Measurements from ENCODE around the gene MAGOH.

The MAGOH gene

DNA sequence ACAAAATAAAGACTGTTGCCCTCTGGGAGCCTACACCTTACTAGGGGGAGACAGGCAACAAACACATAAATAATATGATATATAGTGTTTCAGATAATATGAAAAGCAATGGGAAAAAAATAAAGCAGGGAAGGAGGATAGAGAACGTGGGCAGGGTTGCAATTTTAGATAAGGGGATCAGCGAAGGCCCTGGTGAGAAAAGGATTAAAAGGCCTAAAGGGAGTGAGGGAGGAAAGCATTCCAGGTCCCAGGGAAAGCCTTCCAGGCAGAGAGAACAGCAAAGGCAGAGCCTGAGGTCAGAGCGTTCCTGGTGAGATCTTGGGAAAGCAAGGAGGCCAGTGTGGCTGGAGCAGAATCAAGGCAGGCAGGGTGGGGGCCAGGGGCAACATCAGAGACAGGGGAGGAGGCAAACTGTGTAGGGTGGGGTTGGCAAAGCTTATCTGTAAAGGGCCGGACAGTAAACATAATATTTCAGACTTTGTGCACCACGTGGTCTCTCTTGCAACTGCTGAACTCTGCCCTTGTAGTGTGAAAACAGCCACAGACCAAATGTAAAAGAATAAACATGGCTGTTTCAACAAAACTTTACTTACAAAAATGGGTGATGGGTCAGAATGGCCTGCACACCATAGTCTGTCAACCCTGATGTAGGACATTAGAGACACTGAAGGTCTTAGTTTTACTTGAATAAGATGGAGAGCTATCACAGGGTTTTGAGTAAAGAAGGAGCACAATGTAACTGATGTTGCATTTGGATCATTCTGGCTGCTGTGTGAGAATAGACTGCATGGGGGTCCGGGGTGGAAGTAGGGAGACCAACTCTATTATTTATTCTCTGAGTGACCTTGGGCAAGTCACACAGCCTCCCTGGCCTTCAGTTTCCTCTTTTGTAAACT is 55.0 kb downstream of the MAGOH start:
- no peak for DNase-seq

DNA sequence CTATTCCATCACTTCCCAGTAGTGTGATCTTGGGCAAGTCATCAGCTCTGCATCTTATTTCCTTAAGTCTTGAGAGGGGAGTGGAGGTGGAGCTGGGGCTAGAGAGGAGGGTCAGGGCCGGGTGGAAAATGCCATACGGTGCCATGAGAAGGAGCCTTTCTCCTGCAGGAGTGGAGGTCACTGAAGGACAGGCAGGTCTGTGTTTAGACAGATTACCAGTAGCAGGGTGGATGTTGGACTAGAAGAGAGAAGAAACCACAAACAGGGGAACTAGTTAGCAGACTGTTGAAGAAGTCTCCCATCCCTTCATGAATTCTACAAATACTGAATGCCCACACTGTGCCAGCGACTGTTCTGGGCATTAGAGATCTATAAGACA is 55.6 kb downstream of the MAGOH start:
- no peak for DNase-seq

DNA sequence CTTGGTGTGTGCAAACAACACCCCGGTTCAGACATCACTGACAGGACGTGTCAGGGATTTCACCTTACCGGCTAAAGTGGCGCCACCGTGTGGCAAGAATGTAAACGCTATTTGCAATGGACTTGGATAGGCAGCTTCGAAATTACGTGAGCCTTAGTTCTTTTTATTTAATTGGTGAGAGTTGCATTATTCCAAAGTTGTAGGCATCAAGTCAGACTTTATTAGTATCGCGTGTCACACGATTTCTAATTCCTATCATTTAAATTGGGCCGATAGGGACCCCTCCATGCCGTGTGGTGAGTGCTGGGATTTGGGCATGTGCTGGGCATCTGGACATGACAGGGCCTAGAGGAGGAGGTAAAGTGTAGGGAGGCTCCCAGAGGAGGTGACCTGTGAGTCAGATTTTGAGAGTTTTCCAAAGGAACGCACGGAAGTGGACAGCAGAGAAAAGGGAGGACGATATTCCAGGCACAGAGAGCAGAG is 56.2 kb downstream of the MAGOH start:
- peak; percentile 81 for DNase-seq

DNA sequence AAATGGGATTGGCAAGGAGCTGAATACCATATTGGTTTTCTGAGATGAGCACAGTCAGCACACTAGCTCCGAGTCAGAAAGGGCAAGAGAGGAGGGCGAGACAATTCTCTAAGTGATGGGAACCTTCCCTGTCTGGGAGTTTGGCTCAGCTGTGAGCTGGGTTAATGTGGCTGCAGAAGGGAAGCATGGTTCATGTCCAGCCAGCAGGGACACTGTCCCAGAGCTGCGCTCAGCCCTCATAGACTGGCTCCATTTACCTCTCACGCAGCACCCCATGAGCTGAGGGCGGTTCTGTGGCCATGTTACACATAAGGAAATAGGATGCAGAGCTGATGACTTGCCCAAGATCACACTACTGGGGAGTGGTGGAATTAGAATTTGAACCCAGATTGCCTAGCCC is 57.4 kb downstream of the MAGOH start:
- DNase-seq, result no peak

DNA sequence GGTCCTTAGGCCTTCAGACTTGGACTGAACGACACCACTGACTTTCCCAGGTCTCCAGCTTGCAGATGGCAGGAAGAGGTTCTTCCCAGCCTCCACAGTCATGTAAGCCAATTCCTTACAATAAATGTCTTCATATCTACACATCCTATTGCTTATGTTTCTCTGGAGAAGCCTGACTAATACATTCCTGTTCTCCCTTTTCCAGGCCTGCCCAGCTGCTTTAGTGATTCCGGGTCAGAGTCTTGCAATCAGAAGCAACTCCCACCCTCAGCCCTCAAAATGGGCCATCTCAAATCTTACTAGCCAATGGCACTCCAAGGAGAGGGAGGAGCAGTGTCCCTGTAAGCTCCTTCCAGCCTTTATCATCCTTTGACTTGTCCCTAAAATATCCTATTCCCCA is 58.1 kb downstream of the MAGOH start:
- no peak for DNase-seq

Measured in stimulated activated CD4-positive, alpha-beta T cell treated with anti-CD3 and anti-CD28 coated beads, Interleukin-12 subunit alpha, Interleukin-12 subunit beta, amount 100 ng/mL, for 4 hours (primary cell).